T-helper 1 cell treated with Interleukin-12 subunit alpha and Interleukin-12 subunit beta and Interleukin-4 antibody, amounts not matched to agents 30 ng/mL and 1 ng/mL, for 36 hours (primary cell): ENCODE measurements around the gene DEGS2. TPM values are rescaled to one million over a fixed set of nuclear protein-coding genes. Genes with fewer than 3 reads are reported as not detected.

Experiments used
- intact Hi-C: fragments of 100-400 bp; cut with micrococcal nuclease; formaldehyde crosslinking; loops from one replicate; pipeline ENCODE4 v1.15.1; 2024
- total RNA-seq: library from RNA; stranded (reverse); gene quantifications from 2 replicates; pipeline ENCODE4 v1.2.3, GENCODE V29; 2022

Gene DEGS2
- total RNA-seq, 1 donor from 2014 or later: not detected

- intact Hi-C loops: no loop called here
Measured at GRCh38 chr14:100115726-100116125, 43.7 kb downstream of the DEGS2 start.

- intact Hi-C loops: no loop called here
Measured at GRCh38 chr14:100115236-100115635, 44.2 kb downstream of the DEGS2 start.

DNA sequence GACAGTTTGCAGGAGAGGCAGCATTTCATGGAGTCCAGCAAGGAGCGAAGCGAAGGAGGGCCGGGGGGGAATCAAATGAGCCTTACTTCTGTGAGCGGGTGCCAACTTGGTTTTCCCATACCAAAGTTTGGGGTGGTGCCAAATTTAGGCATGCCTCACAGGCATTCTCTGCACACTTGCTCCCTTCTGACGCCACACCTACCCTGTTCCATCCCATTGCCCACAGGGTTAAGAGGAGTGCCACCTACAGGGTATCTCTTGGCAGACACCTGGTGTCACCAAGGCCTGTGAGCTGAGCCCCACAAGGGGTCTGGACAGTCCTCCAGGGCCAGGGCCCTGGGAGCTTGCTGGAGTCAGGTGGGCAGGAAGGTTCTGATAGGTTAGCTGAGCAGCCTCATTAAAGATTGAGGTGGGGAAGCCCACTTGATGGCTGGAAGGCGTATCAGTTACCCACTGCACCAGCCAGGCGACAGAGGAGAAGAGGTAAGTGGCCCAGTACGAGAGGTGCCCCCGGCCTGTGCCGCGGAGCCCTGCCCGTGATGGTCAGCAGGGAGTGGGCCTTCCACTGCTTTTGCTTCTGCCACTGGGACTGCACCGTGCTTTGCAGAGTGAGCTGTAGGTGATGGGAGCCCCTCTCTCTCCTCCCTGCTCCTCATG, 45.2 kb downstream of the DEGS2 start:
- intact Hi-C loops: no loop called here

DNA sequence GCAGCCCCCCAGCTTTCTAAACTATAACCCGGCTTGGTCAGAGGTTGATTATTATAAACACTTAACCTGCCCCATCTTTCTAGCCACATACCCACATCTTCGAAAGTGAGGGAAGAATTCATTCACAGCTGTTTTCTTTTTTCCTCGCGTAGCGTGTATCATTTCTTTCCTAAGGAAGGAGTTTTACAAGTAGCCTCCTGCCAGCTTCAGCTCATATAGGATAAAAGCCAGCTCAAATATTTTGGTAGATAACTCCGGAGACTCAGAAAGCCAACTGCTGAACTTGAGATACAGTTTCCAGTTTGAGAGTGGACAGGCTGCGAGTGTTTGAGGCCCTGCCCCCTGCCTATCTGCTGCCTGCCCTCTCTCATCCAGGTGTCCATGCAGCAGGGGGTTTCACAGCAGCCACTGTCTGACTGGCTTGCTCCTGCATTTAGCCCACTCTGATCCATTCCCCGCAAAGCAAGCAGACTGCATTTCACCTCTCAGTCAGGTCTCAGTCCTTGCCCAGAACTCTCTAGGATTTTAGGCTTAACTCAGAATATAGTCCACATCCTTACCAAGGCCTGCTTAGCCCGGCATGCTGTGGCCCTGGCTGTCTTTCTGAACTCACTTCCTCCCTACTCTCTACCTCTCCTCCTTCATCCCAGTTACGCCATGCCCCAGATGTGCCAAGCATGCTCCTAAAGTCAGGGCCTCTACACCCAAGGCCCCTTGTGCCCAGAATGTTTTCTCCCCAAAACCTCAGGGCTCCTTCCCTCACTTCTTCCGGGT, 47.3 kb downstream of the DEGS2 start:
- intact Hi-C loops: no loop called here

GRCh38 chr14:100110816-100111215, 48.6 kb downstream of the DEGS2 start:
- intact Hi-C loops: no loop called here

DNA sequence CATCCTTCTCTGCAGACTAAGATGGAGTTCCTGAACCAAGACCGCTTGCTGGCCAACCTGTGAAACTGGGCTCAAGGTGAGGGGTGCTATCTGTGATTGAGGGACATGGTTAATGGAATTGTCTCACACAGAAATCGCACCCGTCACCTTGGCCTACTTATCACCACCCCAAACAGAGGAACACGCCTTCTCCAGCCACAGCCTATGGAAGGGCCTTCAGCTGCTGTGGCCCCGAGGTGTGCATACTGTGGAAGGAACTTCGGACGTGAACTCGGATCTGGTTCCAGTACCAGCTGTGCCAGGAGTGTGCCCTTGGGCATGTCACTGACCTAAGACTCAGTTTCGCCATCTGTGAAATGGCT, 49.9 kb downstream of the DEGS2 start:
- intact Hi-C loops: no loop called here

- intact Hi-C loops: loop anchor here (1.0 kb wide), 4 partner anchors 37 to 127 kb away; no protein-coding TSS in a partner anchor
Measured at GRCh38 chr14:100108840-100109593, 50.4 kb downstream of the DEGS2 start.

GRCh38 chr14:100108042-100108825, 51.2 kb downstream of the DEGS2 start:
- intact Hi-C loops: loop anchor here (1.0 kb wide), 4 partner anchors 36 to 126 kb away; no protein-coding TSS in a partner anchor

DNA sequence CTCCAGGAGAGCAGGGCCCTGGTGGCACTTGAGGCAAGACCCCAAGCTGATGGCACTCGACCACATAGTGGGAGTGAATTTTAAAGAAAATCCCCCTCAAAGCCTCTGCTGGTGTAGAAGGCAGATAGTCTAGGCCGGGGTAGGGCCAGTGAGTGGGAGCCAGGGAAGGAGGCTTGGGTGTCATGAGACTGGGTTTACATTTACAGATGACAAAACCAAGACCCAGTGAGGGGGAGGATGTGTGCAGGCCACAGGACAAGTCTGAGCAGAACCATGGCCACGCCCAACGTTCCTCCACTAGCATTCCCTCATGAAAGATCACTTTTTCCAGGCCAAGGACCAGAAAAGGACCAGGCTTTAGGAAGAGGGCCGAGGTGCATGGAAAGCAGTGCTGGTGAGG, 52.2 kb downstream of the DEGS2 start:
- intact Hi-C loops: loop anchor here (2.0 kb wide), 1 partner anchor 134 kb away; no protein-coding TSS in a partner anchor

DNA sequence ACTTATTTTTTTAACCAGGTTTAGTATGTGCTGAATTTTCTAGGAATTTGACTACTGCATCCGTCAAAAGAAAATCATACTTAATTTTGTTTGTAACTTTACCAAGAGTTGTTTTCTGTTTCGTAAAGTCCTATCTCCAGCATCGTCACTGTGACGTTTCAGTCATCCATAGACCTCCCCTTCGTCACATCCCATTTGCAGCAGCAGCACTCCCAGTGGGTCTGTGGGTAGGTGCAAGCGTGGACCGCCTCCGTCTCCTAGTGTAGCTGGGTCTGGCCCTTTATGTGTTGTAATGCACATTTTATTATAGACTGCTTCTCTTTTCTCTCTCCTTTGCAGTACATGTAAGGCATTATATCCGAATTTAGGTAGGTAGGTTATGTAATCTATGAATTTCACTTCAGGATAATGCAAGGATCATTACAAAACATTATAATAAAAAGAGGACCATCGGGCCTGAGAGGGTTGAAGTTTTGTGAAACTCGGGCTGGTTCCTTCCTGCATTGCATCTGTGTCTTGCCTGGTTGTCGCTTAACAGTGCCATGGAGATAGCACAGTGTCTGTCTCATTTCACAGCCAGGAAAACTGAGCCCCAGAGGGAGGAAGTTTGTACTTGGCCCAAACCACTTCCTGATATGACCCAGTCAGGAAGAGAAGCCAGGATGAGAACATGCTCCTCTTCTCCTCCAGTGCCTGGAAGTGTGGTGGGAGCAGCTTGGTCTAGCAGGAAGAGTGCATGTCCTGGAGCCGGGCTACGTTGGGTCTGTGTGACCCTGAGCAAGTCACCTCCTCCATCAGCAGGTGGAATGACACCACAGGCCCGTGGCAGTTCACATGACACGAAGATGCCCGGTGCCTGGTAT, 53.0 kb downstream of the DEGS2 start:
- intact Hi-C loops: loop anchor here (1.0 to 2.0 kb wide), 2 partner anchors 24 to 134 kb away; no protein-coding TSS in a partner anchor

- intact Hi-C loops: loop anchor here (1.0 to 2.0 kb wide), 3 partner anchors 15 to 133 kb away; no protein-coding TSS in a partner anchor
Measured at GRCh38 chr14:100105357-100106169, 53.9 kb downstream of the DEGS2 start.

DNA sequence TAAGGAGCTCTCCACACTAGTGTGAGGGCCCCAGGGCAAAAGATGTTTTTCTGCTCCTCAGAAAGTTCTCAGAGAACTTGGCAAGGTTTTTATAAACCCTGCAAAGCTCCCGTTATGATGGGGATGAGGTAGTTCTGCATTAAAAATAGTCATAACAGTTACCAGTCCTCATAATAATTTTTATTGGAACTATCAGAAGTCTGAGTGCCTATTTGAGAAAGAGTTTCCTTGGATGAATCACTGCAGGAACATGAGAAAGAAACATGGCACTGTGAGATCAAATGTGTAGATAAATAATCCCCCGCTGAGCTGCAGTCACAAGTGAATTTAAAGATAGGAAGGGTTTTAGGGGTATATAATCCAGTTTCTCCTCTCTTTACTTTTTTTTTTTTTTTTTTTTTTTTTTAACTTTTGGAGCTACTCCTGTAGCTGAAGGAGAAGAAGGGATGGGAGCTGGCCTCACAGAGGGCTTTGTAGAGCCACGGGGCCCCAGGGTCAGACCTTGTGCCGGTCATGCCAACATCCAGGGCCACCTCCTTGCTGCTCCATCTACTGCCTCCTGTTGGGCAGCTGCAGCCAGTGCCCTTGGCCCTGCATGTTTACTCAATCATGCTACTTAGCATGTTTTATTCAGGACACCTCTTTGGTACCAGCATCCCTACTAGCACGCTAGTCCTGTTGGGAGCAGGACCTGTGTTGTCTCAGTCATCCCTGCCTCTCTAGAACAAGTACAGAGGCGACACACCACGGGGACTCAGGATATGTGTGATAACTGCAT, 54.7 kb downstream of the DEGS2 start:
- intact Hi-C loops: loop anchor here (1.0 kb wide), 1 partner anchor 14 kb away; no protein-coding TSS in a partner anchor

DNA sequence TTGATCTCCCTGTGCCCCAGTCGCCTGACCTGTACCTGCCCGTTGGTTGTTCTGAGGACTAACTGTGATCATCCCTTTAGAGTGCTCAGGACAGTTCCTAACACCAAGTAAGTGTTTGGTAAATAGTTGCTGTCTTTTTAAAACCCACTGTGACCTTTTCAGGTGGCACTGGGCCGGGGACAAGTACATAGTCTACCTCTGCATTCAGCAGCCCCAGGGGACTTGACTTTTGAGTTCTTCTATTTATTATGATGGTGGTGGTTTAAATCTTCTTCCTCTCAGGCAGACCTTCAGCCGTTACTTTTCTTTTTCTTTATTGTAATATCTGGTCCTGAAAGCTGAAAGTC, 55.5 kb downstream of the DEGS2 start:
- intact Hi-C loops: no loop called here

- intact Hi-C loops: no loop called here
Measured at GRCh38 chr14:100103250-100104005, 56.0 kb downstream of the DEGS2 start.

GRCh38 chr14:100102156-100102785, 57.2 kb downstream of the DEGS2 start:
- intact Hi-C loops: no loop called here

- intact Hi-C loops: no loop called here
Measured at GRCh38 chr14:100100032-100100703, 59.3 kb downstream of the DEGS2 start.

DNA sequence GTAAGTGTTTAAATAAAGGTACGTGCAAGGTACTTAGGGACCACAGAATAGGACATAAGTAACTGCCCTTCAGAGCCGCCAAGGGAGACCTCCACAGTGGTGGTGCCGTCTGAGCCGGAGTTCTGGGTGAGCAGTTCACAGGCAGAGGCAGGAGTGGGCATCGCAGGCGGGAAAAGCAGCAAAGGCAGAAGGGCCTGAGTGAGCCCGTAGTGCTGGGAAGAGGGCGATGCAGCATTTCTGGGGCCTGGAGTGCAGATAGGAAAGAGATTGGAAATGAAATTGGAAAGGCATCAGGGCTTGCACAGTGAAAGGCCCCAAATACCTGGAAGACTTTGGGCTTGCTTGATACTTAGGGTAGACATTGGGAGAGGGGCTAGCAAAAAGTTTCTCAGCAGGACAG, 61.3 kb downstream of the DEGS2 start:
- intact Hi-C loops: no loop called here
